HG03575 (cell line): Measurements from ENCODE around the gene AP2B1.
A peak's percentile ranks its signal among the peaks of the same experiment; 100 is the strongest.
"Not testable (repeated sequence)": the region's sequence is repeated elsewhere in the genome, so short reads cannot be mapped to it uniquely, and the experiment has no call there.

Experiments used
- ATAC-seq: cut with Tn5 transposase; IDR thresholded peaks from one replicate; pipeline ENCODE4 v1.9.1; 2021; ENCODE audit not compliant: unreplicated experiment, insufficient number of reproducible peaks, low FRiP score; ENCODE audit errors: extremely low read depth

AP2B1 gene

GRCh38 chr17:35587074-35587961 lies at the start of gene AP2B1:
AP2B1 (plus strand) TSS chr17:35587322; CDS start chr17:35594031, 6,709 bp downstream.
- peak; percentile 67 for ATAC-seq

GRCh38 chr17:35537601-35538141 lies 49.5 kb upstream of the AP2B1 start, which contains the start of gene SLFN12L:
SLFN12L (minus strand) TSS chr17:35537678; CDS start chr17:35522364, 15,314 bp downstream.
- ATAC-seq: no peak

GRCh38 chr17:35539659-35540026 lies 47.5 kb upstream of the AP2B1 start:
- ATAC-seq: no peak

- ATAC-seq: no peak
These were observed 46.3 kb upstream of the AP2B1 start for GRCh38 chr17:35540589-35541404.

GRCh38 chr17:35541434-35541833 lies 45.7 kb upstream of the AP2B1 start:
- no peak for ATAC-seq

GRCh38 chr17:35542990-35543389 lies 44.1 kb upstream of the AP2B1 start:
- ATAC-seq: no peak

- ATAC-seq: no peak
These were observed 43.3 kb upstream of the AP2B1 start for GRCh38 chr17:35543856-35544255.

- no peak for ATAC-seq
These were observed 42.0 kb upstream of the AP2B1 start for GRCh38 chr17:35545150-35545549.

GRCh38 chr17:35546487-35546886 lies 40.6 kb upstream of the AP2B1 start:
- ATAC-seq: no peak

- ATAC-seq: no peak
These were observed 38.8 kb upstream of the AP2B1 start for GRCh38 chr17:35548208-35548810.

GRCh38 chr17:35548978-35549377 lies 38.1 kb upstream of the AP2B1 start:
- no peak for ATAC-seq

- ATAC-seq: no peak
These were observed 33.8 kb upstream of the AP2B1 start for GRCh38 chr17:35553310-35553709.

- no peak for ATAC-seq
These were observed 32.5 kb upstream of the AP2B1 start for GRCh38 chr17:35554668-35555067.

GRCh38 chr17:35555691-35556090 lies 31.4 kb upstream of the AP2B1 start:
- ATAC-seq: no peak

GRCh38 chr17:35557353-35557752 lies 29.8 kb upstream of the AP2B1 start:
- no peak for ATAC-seq

- no peak for ATAC-seq
These were observed 27.5 kb upstream of the AP2B1 start for GRCh38 chr17:35559495-35560210.

- ATAC-seq: no peak
These were observed 26.4 kb upstream of the AP2B1 start, which contains the start of gene SLFN14 for GRCh38 chr17:35560703-35561102. SLFN14 (minus strand) TSS chr17:35560819; CDS start chr17:35558062, 2,757 bp downstream.

- ATAC-seq: not testable (repeated sequence)
These were observed 23.9 kb upstream of the AP2B1 start for GRCh38 chr17:35563181-35563580.

- no peak for ATAC-seq
These were observed 20.2 kb upstream of the AP2B1 start for GRCh38 chr17:35566968-35567367.
